OCI-LY7 (cell line): Measurements from ENCODE around the gene KIAA1755. TPM values are rescaled to one million over a fixed set of nuclear protein-coding genes. Genes with fewer than 3 reads are reported as not detected.

Source experiments
- BruUV-seq: library from RNA; stranded (reverse); fragments of 400-500 nt; replicated peaks from 2 replicates; lab custom pipeline; 2021; lab: Mats Ljungman, UMichigan
- CTCF ChIA-PET: fragments of 300-600 bp; sonication (Branson Sonifier 250); formaldehyde crosslinking; loops from one replicate; lab custom pipeline; 2022; ENCODE audit warnings: antibody characterized with exemption; ENCODE audit not compliant: unreplicated experiment; lab: Charles Lee
- POLR2A ChIA-PET: fragments of 300-600 bp; sonication (Branson Sonifier 250); formaldehyde crosslinking; loops from one replicate; lab custom pipeline; 2022; ENCODE audit warnings: antibody characterized with exemption; lab: Charles Lee
- DNase-seq: peaks from one replicate; pipeline ENCODE4 v3.0.0-alpha.2; 2015; ENCODE audit warnings: low spot score
- H2AFZ ChIP-seq: fragments of 200-600 bp; sonication (generic), shearing (Covaris generic); 2 replicates; pipeline ENCODE4 v1.6.1; 2014; ENCODE audit warnings: mild to moderate bottlenecking, antibody characterized with exemption, low read length, moderate library complexity
- H3K27ac ChIP-seq: fragments of 200-600 bp; sonication (generic); 2 replicates; pipeline ENCODE4 v1.5.1; 2014; ENCODE audit warnings: mixed run types, low read depth, mild to moderate bottlenecking, moderate library complexity, low read length, inconsistent platforms; ENCODE audit not compliant: poor library complexity, severe bottlenecking
- H3K36me3 ChIP-seq: fragments of 200-600 bp; sonication (generic); 2 replicates; pipeline ENCODE4 v1.6.1; 2014; ENCODE audit warnings: mild to moderate bottlenecking, antibody characterized with exemption, low read length, moderate library complexity, mixed read lengths; ENCODE audit not compliant: insufficient read depth
- H3K4me1 ChIP-seq: fragments of 200-600 bp; sonication (generic); 2 replicates; pipeline ENCODE4 v1.5.1; 2014; ENCODE audit warnings: mild to moderate bottlenecking, low read length; ENCODE audit not compliant: insufficient read depth, poor library complexity, severe bottlenecking
- H3K4me2 ChIP-seq: fragments of 200-600 bp; sonication (generic); 2 replicates; pipeline ENCODE4 v1.6.1; 2014; ENCODE audit warnings: mild to moderate bottlenecking, low read length
- H3K4me3 ChIP-seq: fragments of 200-600 bp; sonication (generic); 2 replicates; pipeline ENCODE4 v1.5.1; 2014; ENCODE audit warnings: mild to moderate bottlenecking, low read depth, low read length; ENCODE audit not compliant: poor library complexity, severe bottlenecking
- H3K79me2 ChIP-seq: fragments of 200-600 bp; sonication (generic); 2 replicates; pipeline ENCODE4 v1.6.1; 2016; ENCODE audit warnings: low read depth, mild to moderate bottlenecking, low read length, moderate library complexity, mixed read lengths; ENCODE audit not compliant: insufficient read depth
- H3K9me2 ChIP-seq: fragments of 200-600 bp; sonication (generic); 2 replicates; pipeline ENCODE4 v1.6.1; 2016; ENCODE audit warnings: mild to moderate bottlenecking, low read length, mixed read lengths; ENCODE audit not compliant: insufficient read depth
- H3K9me3 ChIP-seq: fragments of 200-600 bp; sonication (generic); 2 replicates; pipeline ENCODE4 v1.6.1; 2014; ENCODE audit warnings: mild to moderate bottlenecking, mixed run types, low read length, mixed read lengths
- H4K20me1 ChIP-seq: fragments of 200-600 bp; sonication (generic); 2 replicates; pipeline ENCODE4 v1.6.1; 2014; ENCODE audit warnings: mild to moderate bottlenecking, antibody characterized with exemption, low read length, moderate library complexity, mixed read lengths; ENCODE audit not compliant: insufficient read depth
- EZH2phosphoT487 ChIP-seq: fragments of 200-600 bp; sonication (generic); IDR thresholded peaks from 2 replicates; pipeline ENCODE4 v1.6.1; 2018; ENCODE audit warnings: low read depth, borderline replicate concordance, mild to moderate bottlenecking, mixed run types, antibody characterized with exemption, low read length, moderate library complexity, mixed read lengths
- intact Hi-C: fragments of 100-400 bp; cut with micrococcal nuclease; formaldehyde crosslinking; loops from one replicate; pipeline ENCODE4 v1.10.0; 2022; ENCODE audit not compliant: unreplicated experiment
- total RNA-seq, 2 experiments: library from RNA; depleted of rRNA in 1 of 2; stranded (reverse); fragments of >200 nt in 1 of 2; shearing (Covaris generic) in 1 of 2; gene quantifications; 2 replicates each; pipeline ENCODE4 v1.2.3, GENCODE V29; 2014 to 2022
- TF ChIP-seq, protein P1 (sequence below): fragments of 200-600 bp; sonication (generic); conservative IDR thresholded peaks from 2 replicates; pipeline ENCODE4 v1.5.1; 2014; ENCODE audit warnings: mild to moderate bottlenecking, antibody characterized with exemption, low read length, moderate library complexity, mixed read lengths

KIAA1755 gene
- total RNA-seq, 2 experiments from 2014 or later: not detected

DNA sequence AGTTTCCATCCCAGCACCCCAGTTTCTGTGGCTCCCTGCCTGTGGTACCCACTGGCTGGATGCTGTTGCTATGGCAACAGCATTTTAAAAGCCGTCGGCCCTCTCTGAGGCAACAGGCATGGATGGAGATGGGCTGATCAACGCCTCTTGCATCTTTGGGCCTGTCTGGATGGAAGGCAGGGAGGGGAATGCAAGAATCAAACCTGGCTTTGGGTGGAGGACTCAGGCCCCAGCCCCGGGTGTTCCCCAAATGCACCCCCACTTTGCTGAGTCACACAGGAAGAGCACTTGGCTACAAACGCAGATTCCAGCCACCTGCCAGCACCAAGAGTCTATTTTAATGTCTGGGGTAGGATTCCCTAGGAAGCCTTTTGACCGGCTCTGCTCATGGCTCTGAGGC is 49.8 kb downstream of the KIAA1755 start:
- H3K36me3 ChIP-seq: no peaks in the 10 kb centered on the region
- no peak overlapping the region for H3K4me3 ChIP-seq
- BruUV-seq: no TSS peak
- intact Hi-C loops: no loop called here
- H3K9me2 ChIP-seq: no peaks in the 10 kb centered on the region; the same call in 1 of the 2 replicates
- CTCF ChIA-PET: no interaction called here
- POLR2A ChIA-PET: no interaction called here
- no peak overlapping the region for H3K4me2 ChIP-seq
- H2AFZ ChIP-seq: no peak overlapping the region
- no peak for DNase-seq
- H4K20me1 ChIP-seq: no peaks in the 10 kb centered on the region
- TF ChIP-seq EZH2phosphoT487: no peak
- TF ChIP-seq, protein P1, sequence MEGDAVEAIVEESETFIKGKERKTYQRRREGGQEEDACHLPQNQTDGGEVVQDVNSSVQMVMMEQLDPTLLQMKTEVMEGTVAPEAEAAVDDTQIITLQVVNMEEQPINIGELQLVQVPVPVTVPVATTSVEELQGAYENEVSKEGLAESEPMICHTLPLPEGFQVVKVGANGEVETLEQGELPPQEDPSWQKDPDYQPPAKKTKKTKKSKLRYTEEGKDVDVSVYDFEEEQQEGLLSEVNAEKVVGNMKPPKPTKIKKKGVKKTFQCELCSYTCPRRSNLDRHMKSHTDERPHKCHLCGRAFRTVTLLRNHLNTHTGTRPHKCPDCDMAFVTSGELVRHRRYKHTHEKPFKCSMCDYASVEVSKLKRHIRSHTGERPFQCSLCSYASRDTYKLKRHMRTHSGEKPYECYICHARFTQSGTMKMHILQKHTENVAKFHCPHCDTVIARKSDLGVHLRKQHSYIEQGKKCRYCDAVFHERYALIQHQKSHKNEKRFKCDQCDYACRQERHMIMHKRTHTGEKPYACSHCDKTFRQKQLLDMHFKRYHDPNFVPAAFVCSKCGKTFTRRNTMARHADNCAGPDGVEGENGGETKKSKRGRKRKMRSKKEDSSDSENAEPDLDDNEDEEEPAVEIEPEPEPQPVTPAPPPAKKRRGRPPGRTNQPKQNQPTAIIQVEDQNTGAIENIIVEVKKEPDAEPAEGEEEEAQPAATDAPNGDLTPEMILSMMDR: no peak
- no peaks in the 10 kb centered on the region for H3K79me2 ChIP-seq
- H3K9me3 ChIP-seq: no peaks in the 10 kb centered on the region
- H3K27ac ChIP-seq: no peak overlapping the region
- H3K4me1 ChIP-seq: no peaks in the 10 kb centered on the region

DNA sequence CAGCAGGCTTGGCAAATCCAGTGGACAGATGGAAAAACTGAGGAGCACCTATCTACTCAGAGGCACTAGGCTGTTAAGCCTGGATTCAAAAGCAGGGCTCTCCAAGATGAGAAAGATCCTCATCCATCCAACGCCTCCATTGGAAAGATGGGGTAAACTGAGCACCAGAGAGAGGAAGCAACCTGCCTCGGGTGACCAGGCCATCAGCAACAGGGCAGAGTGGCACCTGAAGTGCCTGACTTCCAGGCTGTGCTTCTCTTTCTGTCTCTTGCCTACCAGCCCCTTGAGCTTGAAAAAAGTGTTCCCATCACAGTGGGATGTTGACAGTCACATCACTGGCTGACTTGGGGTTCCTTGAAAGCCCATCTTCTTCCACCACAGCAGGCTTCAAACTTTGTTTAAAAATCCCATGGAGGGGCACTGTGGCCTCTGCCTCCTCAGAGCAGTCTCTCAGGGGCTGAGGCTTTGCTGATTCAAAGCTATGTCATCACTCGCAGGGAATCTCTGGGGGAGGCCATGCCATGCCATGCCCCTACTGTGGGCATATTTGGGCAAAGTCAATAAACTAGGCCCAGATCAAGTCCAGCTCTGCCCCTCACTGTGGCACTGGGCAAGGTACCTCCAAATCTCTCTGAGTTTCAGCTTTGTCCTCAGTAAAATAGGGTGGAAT is 50.7 kb downstream of the KIAA1755 start:
- H4K20me1 ChIP-seq: no peaks in the 10 kb centered on the region
- no peak overlapping the region for H3K27ac ChIP-seq
- CTCF ChIA-PET: no interaction called here
- H3K4me1 ChIP-seq: no peaks in the 10 kb centered on the region
- H3K9me3 ChIP-seq: no peaks in the 10 kb centered on the region
- H3K4me2 ChIP-seq: no peak overlapping the region
- TF ChIP-seq, protein P1: no peak
- TF ChIP-seq EZH2phosphoT487: no peak
- no peak for DNase-seq
- H3K4me3 ChIP-seq: no peak overlapping the region
- BruUV-seq: no TSS peak
- H3K79me2 ChIP-seq: no peaks in the 10 kb centered on the region
- no peaks in the 10 kb centered on the region for H3K36me3 ChIP-seq
- H2AFZ ChIP-seq: no peak overlapping the region
- intact Hi-C loops: no loop called here
- H3K9me2 ChIP-seq: no peaks in the 10 kb centered on the region; the same call in 1 of the 2 replicates
- POLR2A ChIA-PET: no interaction called here

DNA sequence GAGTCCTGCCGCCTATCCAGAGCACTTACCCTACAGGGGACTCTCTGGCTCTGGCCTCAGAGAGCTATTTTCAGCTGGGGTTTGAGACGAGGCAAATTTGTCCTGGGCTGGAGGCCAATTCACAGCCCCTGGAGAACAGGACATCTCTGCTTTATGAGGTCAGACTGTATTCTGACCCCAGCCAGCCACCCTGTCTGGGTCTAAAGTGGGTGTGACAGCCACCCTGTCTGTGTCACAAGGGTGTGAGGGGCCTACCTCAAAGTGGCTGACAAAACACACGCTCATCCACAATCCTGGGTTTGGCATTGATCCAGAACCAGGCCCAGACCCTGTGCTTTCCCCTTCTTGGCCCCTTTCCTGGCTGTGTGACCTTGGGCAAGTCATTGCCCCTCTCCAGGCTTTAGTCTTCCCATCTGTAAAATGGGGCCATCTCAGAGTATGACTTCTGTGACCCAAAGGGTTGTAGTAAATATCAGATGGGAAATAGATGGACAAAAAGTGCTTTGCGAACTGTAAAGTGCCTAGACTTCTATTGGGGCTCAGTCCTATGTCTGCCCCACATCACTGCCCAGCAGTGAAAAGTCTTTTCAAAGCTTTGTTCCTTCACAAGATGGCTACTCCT is 51.4 kb downstream of the KIAA1755 start:
- Histone ChIP-seq H3K36me3 (no peaks in the 10 kb centered on the region), H4K20me1 (no peaks in the 10 kb centered on the region), H2AFZ (no peak overlapping the region), H3K9me2 (no peaks in the 10 kb centered on the region; the same call in 1 of the 2 replicates), H3K27ac (no peak overlapping the region), H3K79me2 (no peaks in the 10 kb centered on the region), H3K4me1 (no peaks in the 10 kb centered on the region), H3K9me3 (no peaks in the 10 kb centered on the region), H3K4me2 (no peak overlapping the region), H3K4me3 (no peak overlapping the region)
- TF ChIP-seq, protein P1: no peak
- no peak for TF ChIP-seq EZH2phosphoT487
- DNase-seq: no peak
- ChIA-PET CTCF (no interaction called here), POLR2A (no interaction called here)
- no TSS peak for BruUV-seq
- intact Hi-C loops: no loop called here
